Mesothelial cell of epicardium (in vitro differentiated cells): Measurements from ENCODE around the gene SYT10. TPM values are rescaled to one million over a fixed set of nuclear protein-coding genes. Genes with fewer than 3 reads are reported as not detected.
"Not testable (repeated sequence)": the region's sequence is repeated elsewhere in the genome, so short reads cannot be mapped to it uniquely, and the experiment has no call there.

Source experiments
- DNase-seq, 2 experiments: peaks; one replicate each; pipeline ENCODE4 v3.0.0; 2021; ENCODE audit warnings: low spot score in 2 of 2; ENCODE audit not compliant: unreplicated experiment in 2 of 2
- H3K27ac Mint-ChIP-seq: 2 replicates; pipeline ENCODE4 v1.8.0; 2021; ENCODE audit warnings: mixed read lengths
- H3K27me3 Mint-ChIP-seq: 2 replicates; pipeline ENCODE4 v1.8.0; 2021; ENCODE audit warnings: low read depth, mixed read lengths
- H3K36me3 Mint-ChIP-seq: 2 replicates; pipeline ENCODE4 v1.8.0; 2021; ENCODE audit warnings: mixed read lengths
- H3K4me1 Mint-ChIP-seq: 2 replicates; pipeline ENCODE4 v1.8.0; 2021; ENCODE audit warnings: mixed read lengths
- H3K4me3 Mint-ChIP-seq: 2 replicates; pipeline ENCODE4 v1.8.0; 2021; ENCODE audit warnings: mild to moderate bottlenecking, moderate library complexity, mixed read lengths
- H3K9me3 Mint-ChIP-seq: 2 replicates; pipeline ENCODE4 v1.8.0; 2021; ENCODE audit warnings: mixed read lengths
- total RNA-seq: library from RNA; stranded (reverse); gene quantifications from 3 replicates; pipeline ENCODE4 v1.2.1, GENCODE V29; 2021
- TF ChIP-seq, protein P1 (sequence below): fragments of 200-600 bp; sonication (generic); IDR thresholded peaks from one replicate; pipeline ENCODE4 v1.5.0; 2021; ENCODE audit warnings: antibody characterized with exemption; ENCODE audit not compliant: unreplicated experiment

SYT10 gene
- total RNA-seq, 1 donor from 2014 or later, result 12.9 TPM

DNA sequence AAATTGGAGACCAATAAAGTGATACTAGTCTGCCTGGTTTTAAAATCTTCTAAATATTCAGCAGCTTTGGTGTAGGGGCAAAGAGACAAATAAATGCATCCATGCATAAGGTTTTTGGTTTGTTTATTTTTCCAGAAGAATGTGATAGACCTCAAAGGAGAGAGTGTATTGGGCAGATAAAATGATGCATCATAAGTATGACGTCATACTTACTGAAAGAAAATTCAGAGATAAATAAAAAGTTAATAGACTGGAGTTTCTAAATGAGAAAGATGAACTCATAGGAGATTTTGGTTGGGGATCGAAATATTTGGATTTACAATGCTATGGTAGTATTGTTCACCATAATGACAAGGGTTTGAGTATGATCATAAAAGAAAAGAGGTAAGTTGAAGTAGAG, 10.2 kb downstream of the SYT10 start:
- Mint-ChIP-seq H3K9me3 (peaks cover 7% of the 10 kb centered on the region), H3K27ac (no peak overlapping the region), H3K4me1 (peaks cover 14% of the 10 kb centered on the region), H3K4me3 (no peak overlapping the region), H3K27me3 (no peaks in the 10 kb centered on the region), H3K36me3 (peaks cover 10% of the 10 kb centered on the region)
- no peak for DNase-seq
- TF ChIP-seq, protein P1, sequence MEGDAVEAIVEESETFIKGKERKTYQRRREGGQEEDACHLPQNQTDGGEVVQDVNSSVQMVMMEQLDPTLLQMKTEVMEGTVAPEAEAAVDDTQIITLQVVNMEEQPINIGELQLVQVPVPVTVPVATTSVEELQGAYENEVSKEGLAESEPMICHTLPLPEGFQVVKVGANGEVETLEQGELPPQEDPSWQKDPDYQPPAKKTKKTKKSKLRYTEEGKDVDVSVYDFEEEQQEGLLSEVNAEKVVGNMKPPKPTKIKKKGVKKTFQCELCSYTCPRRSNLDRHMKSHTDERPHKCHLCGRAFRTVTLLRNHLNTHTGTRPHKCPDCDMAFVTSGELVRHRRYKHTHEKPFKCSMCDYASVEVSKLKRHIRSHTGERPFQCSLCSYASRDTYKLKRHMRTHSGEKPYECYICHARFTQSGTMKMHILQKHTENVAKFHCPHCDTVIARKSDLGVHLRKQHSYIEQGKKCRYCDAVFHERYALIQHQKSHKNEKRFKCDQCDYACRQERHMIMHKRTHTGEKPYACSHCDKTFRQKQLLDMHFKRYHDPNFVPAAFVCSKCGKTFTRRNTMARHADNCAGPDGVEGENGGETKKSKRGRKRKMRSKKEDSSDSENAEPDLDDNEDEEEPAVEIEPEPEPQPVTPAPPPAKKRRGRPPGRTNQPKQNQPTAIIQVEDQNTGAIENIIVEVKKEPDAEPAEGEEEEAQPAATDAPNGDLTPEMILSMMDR, result no peak

- no peak overlapping the region for H3K27ac Mint-ChIP-seq
- H3K4me1 Mint-ChIP-seq, result peaks cover 31% of the 10 kb centered on the region
- H3K27me3 Mint-ChIP-seq, result no peaks in the 10 kb centered on the region
- H3K36me3 Mint-ChIP-seq, result peaks cover 10% of the 10 kb centered on the region
- no peak overlapping the region for H3K4me3 Mint-ChIP-seq
- TF ChIP-seq, protein P1, result no peak
- no peak for DNase-seq
- H3K9me3 Mint-ChIP-seq, result peaks cover 7% of the 10 kb centered on the region
These were observed 12.5 kb downstream of the SYT10 start for GRCh38 chr12:33427071-33427470.

GRCh38 chr12:33423706-33424105, 15.9 kb downstream of the SYT10 start:
- Mint-ChIP-seq H3K4me3 (no peak overlapping the region), H3K4me1 (peaks cover 31% of the 10 kb centered on the region), H3K36me3 (peaks cover 12% of the 10 kb centered on the region), H3K9me3 (peaks cover 7% of the 10 kb centered on the region), H3K27ac (peak overlapping the region; percentile 75), H3K27me3 (no peaks in the 10 kb centered on the region)
- TF ChIP-seq, protein P1, result no peak
- no peak for DNase-seq

DNA sequence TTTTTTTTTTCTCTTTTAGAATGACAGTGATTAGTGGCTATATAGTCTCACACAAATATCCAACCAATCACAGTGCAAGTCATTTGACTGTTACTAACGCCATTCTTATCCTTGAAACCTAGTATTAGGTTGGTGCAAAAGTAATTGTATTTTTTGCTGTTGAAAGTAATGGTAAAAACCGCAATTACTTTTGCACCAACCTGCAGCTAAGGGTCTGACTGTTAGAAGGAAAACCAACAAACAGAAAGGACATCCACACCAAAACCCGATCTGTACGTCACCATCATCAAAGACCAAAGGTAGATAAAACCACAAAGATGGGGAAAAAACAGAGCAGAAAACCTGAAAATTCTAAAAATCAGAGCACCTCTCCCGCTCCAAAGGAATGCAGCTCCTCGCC, 27.2 kb downstream of the SYT10 start:
- peaks cover 22% of the 10 kb centered on the region for H3K9me3 Mint-ChIP-seq
- not testable (repeated sequence) for H3K27ac Mint-ChIP-seq, H3K4me1 Mint-ChIP-seq, H3K27me3 Mint-ChIP-seq, DNase-seq, H3K4me3 Mint-ChIP-seq
- H3K36me3 Mint-ChIP-seq, result peaks cover 20% of the 10 kb centered on the region

DNA sequence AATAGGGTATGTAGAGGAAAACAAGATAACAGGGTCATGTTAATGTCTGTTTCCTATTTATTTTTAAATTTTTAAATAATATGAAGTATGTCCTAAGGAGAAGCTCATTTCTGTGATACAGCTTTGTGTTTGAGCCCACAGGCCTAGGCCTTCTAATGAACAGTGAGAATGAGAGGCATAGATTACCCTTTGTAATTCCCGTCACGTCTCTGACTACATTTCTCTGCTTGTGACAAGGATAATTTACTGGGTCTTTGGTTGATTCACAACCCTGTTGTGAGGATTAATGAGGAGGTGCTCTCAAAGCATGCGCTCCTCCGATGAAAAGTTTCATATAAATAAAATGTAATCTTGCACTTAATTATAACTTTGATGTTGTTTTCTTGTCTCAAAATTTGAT, 56.1 kb downstream of the SYT10 start:
- Mint-ChIP-seq H3K4me3 (no peak overlapping the region), H3K27ac (no peak overlapping the region), H3K9me3 (no peaks in the 10 kb centered on the region)

DNA sequence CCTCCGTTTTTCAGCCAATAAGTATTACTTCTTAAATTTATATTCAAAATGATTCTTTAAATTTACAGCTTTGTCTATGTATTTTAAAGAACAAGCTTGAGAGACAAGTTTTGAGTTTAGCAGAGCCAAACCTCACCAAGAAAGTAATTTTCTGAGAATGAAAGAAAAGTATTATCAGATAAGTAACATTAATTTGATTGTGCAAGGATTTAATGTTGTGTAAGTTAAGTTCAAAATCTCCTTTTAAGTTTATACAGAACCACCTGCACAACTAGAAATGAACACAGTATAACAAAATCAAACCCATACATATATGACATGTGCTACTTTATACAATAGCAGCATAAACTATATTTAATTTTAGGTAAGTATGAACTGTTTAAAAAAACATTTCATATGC, 63.5 kb downstream of the SYT10 start:
- no peak overlapping the region for H3K27ac Mint-ChIP-seq
- H3K9me3 Mint-ChIP-seq, result no peaks in the 10 kb centered on the region
- TF ChIP-seq, protein P1, result no peak
- peaks cover 5% of the 10 kb centered on the region for H3K36me3 Mint-ChIP-seq
- H3K4me3 Mint-ChIP-seq, result no peak overlapping the region
- no peak for DNase-seq
- H3K4me1 Mint-ChIP-seq, result no peaks in the 10 kb centered on the region
- H3K27me3 Mint-ChIP-seq, result no peaks in the 10 kb centered on the region

More for the DNA sequence above, 56.1 kb downstream of the SYT10 start:
- Mint-ChIP-seq H3K4me1 (peaks cover 3% of the 10 kb centered on the region), H3K27me3 (no peaks in the 10 kb centered on the region), H3K36me3 (peaks cover 3% of the 10 kb centered on the region)
- no peak for DNase-seq
- TF ChIP-seq, protein P1, result no peak
